IPS-NIHi7 (cell line): Measurements from ENCODE around the gene MRPL41.
"Not testable (repeated sequence)": the region's sequence is repeated elsewhere in the genome, so short reads cannot be mapped to it uniquely, and the experiment has no call there.

Experiments used
- DNase-seq: peaks from one replicate; pipeline ENCODE4 v3.0.0; 2012; ENCODE audit warnings: mixed read lengths; ENCODE audit errors: extremely low spot score

Gene MRPL41

DNA sequence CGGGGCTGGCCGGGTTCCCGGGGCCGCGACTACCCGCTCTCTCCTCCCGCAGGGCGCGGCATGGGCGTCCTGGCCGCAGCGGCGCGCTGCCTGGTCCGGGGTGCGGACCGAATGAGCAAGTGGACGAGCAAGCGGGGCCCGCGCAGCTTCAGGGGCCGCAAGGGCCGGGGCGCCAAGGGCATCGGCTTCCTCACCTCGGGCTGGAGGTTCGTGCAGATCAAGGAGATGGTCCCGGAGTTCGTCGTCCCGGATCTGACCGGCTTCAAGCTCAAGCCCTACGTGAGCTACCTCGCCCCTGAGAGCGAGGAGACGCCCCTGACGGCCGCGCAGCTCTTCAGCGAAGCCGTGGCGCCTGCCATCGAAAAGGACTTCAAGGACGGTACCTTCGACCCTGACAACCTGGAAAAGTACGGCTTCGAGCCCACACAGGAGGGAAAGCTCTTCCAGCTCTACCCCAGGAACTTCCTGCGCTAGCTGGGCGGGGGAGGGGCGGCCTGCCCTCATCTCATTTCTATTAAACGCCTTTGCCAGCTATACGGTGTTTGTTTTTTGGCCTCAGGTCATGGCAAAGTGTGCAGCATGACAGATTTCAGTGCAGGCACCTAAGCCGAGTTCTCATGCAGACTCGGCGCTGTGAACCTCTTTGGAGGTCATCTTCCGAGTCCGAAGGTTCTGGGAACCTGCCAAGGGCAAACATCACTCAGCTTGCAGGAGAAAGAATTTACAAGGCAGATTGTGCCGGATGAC lies 516 bp downstream of the MRPL41 start:
- peak; percentile 42 for DNase-seq

DNA sequence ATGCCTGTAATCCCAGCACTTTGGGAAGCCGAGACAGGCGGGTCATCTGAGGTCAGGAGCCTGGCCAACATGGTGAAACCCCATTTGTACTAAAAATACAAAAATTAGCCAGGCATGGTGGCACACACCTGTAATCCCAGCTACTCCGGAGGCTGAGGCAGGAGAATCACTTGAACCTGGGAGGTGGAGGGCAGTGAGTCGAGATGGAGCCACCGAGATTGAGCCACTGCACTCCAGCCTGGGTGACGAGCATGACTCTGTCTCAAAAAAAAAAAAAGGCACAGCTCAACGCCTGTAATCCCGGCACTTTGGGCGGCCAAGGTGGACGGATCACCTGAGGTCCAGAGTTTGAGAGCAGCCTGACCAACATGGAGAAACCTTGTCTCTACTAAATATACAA lies 2.0 kb downstream of the MRPL41 start:
- not testable (repeated sequence) for DNase-seq

DNA sequence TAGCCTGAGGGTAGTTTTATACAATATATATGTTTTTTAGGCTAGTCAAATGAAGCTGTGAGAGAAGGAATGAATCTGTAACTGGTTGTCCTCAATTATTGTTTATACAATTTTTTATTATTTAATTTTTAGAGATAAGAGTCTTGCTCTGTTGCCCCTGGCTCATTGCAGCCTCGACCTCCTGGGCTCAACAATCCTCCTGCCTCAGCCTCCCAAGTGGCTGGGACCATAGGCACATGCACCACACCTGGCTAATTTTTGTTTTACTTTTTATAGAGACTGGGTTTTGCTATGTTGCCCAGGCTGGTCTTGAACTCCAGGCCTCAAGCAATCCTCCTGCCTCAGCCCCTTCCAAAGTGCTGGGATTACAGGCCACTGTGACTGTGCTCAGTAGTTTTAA lies 2.7 kb downstream of the MRPL41 start:
- DNase-seq, result no peak

DNA sequence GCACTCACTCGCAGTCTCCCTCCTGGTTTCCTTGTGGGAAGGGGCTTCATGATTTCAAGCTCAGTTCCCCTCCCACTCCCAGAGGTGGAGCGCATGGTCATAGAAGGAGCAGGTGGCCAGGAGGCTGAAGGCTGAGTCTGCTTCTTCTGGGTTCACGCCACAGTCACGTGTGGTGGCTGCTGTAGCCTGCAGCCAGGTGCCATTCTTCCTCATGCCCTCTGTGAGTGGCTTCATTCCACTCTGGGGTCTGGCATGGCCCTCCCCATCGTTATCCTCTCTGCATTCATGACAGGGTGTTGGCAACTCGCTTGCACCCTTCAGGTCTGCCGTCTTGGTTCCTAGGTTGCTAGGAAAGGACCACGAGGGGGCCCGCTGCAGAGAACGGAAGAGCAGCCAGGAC lies 3.5 kb downstream of the MRPL41 start:
- no peak for DNase-seq

DNA sequence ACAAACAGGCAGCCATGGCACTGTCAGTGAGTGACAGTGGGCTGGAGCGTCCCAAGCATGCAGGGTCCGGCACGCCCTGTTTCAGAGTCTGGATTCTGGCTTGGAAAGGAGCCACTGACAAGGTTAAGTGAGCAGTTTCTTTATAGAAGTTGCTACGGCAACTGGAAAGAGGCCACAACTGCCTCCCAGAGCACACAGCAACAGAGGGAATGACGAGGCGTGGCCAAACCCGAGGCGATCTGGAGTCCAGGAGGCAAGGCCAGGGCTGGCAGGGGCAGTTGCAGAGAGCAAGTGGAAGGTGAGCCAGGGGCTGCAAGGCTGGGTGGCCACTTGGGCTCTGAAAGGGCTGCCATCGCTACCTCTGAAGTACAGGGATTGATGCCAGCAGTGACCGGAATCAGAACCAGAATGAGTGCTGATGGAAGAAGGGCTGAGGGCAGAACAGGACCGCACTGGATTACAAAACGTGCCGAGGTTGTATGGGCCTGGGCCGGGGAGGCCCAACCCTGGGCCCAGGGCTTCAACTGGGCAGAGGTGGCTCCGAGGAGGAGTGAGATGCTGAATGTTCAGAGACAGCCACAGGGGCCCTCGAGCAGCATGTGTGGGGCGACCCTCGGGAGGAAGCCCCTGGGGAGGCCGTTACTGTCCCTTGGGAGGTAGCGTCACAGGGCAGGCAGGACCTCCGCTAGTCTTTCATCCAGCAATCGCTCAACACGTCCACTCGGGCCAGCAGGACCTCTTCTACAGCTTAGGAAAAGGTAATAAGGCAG lies 4.6 kb downstream of the MRPL41 start:
- DNase-seq, result no peak

DNA sequence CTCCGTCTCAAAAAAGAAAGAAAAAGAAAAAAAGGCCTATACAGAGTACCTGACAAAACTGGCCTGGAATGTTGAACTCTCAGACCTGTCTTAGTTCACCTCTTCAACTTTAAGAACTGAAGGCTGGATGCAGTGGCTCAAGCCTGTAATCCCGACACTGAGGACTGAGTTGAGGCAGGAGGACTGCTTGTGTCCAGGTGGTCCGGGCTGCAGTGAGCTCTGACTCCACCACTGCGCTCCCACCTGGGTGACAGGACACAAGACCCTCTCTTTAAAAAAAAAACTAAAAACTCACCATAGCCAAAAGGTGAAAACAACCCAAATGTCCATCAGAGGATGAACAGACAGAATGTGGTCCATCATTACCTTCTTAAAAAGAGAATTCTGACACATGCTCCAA lies 6.4 kb downstream of the MRPL41 start:
- DNase-seq, result no peak

DNA sequence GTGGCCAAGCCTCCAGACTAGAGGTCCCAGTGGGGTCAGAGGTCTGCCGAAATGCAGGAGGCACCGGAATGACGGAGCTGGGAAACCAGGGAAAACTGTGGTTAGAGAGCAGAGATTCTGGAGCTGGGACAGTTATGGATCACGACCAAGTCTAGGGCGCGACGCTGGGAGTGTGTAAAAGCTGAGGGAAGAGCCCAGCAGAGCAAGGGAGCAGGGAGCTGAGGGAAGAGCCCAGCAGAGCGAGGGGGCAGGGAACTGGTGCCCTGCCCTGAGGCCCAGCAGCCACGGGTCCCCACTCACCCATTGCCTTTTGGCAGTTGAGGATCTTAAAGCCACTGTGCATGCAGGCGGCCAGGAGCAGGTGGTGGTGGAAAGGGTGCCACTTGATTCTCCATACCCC lies 12.5 kb downstream of the MRPL41 start:
- DNase-seq, result no peak

DNA sequence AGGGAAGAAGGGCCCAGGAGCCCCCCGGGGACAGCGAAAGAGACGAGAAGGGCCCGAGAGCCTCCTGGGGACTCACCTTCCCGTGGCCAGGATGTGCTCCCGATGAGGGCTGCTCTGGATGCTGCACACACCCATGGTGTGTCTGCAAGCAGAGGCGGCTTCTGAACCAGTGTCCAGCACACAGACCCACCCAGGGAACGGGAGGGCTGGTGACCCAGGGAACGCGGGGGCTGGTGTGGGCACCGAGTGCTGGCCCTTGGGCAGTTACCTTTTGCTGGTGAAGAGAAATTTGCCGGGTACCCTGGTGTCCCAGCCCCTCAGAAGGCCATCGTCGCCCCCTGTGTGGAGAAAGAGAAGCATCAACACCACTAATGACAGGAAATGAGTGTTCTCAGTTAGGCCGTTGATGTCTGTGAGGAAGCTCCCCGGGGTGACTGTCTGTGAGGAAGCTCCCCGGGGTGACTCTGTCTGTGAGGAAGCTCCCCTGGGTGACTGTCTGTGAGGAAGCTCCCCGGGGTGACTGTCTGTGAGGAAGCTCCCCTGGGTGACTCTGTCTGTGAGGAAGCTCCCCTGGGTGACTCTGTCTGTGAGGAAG lies 13.2 kb downstream of the MRPL41 start:
- no peak for DNase-seq

DNA sequence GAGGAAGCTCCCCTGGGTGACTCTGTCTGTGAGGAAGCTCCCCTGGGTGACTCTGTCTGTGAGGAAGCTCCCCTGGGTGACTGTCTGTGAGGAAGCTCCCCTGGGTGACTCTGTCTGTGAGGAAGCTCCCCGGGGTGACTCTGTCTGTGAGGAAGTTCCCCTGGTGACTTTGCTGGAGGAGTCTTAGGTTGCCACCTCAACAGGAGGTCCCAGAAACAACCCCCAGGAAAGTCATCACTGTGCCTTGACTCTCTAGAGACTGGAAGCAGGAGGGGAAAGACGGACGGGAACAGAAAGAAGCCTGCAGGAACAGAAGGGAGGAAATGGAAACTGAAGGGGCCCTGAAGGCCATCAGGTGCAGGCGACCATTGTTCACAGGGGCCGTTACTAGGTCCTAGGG lies 16.8 kb downstream of the MRPL41 start:
- not testable (repeated sequence) for DNase-seq

DNA sequence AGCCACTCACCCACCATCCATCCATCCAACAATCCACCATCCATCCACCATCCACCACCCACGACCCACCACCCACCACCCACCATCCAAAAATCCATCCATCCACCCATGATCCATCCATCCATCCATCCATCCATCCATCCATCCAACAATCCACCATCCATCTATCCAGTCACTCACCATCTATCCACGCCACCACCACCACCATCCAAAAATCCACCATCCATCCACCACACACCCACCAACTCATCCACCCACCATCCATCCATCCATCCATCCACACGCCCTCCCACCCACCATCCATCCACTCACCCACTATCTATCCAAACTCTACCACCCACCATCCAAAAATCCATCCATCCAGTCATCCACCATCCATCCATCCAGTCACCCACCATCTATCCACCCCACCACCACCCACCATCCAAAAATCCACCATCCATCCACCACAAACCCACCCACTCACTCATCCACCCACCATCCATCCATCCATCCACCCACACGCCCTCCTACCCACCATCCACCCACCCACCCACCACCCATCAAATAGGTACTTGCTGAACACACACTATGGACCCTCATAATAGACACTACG lies 18.0 kb downstream of the MRPL41 start:
- DNase-seq, result no peak

DNA sequence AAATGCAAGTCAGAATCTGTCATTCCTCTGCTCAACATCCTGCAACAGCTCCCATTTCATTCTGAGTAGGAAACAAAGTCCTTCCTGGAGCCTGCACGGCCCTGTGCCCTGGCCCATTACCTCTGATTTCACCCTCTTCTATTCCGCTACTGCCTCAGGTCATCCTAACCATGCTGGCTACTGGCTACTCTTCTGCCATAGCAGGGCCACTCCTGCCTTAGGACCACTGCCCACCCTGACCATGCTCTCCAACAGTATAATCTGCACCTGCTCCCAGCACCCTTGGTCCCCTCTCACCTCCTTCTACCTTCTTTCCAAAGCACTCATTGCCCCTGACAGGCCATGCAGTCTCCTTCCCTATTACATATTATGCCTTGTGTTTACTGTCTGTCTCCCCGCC lies 18.9 kb downstream of the MRPL41 start:
- DNase-seq, result no peak

DNA sequence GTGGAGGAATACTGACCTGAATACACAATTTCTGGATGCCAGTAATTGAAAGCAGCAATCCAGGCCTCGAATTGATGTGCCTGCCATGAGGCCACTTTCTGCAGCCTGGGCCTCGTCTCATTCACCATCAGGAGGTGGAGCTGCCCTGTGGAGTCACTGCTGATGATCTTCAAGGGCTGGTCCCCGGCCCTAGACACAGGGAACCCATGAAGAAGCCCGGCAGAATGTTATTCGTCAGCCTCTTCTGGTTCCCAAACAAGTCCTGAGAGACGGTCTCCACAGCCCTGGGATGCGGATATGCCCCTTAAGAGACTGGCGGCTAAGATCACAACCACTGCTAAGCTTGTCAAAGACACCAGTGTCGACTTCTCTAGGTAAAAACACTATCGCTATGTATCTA lies 22.5 kb downstream of the MRPL41 start:
- no peak for DNase-seq

DNA sequence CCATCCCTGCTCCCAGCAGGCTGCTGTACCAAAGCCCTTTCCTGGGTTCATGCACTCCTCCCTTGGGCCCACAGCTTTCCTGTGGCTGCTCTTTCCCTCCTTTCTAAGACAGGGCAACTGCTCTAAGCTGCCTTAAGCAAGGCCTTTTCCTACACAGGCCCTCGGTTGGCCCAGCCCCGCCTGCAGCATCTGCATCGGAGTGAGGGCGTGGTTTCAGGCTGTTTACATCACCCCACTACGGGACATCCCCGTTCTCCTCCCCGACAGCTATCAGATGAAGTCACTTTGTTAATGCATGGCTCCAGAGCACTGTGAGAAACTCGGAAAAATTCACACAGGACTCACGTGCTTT lies 23.7 kb downstream of the MRPL41 start:
- DNase-seq, result no peak

DNA sequence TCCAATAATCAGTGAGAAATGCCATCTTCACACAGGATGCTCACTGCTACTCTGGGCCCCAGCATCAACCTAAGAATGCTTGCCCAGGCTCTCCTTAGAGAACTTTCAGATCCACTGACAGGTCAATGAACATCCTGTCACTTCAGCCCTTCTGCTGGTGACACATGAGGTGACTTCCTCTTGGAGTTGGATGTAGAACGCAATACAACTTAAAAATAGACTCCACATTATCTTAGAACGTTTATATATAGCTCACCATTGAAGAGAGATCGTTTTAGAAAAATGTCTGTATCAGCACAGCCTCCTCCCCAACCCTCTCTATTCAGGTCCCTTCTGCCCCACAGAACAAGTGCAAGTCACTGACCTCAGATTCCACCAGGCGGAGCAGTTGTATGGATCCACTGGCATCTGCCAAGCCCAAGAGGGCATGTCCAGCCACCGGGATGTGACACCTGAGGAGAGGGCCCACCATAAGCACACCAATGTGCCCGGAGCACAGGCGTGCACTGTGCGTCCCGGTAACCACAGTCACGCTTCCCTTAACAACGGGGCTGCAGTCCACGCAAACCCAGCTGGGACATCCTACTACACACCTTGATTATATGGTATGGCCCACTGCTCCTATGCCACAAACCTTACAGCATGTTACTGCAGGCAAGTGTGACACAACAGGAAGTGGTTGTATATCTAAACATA lies 24.2 kb downstream of the MRPL41 start:
- DNase-seq, result no peak

DNA sequence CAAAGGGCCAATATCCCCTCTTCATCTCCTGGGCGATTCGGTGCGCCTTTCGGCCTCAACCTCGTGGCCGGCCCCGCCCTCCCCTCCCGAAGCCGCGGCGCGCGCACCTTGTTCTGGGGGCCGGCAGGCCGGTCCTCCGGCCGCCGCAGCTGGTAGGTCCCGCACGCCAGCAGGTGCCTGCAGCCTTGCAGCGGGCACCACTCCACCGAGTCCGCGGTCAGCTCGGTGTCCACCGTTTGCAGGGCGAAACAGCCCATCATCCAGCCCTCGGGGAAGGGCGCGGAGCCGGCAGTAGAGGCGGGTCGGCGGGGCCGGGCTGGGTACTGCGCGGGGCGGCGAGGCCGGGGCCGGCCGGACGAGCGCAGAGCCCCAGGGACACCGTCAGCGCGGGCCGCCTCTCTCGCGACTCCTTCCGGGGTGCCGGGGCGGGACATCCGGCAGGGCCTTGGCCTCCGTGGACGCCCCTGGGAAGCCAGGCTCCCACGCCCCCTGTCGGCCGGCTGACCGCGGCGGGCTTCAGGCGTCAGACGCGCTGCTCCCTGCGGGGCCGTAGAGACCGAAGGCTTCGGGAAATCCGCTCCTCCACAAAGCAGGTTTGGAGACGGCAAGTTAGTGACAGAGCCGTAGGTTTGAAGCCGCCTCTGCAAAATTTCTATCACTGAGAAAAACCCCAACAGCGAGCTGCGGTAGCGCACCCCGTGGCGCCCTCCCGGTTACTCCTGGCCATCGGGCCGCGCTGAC lies 27.0 kb downstream of the MRPL41 start, which contains the start of gene DPH7:
Gene DPH7 (minus strand): TSS at position 408 of the 741 bp plus-strand sequence. CDS start 148 bp downstream, at position 260.
- DNase-seq, result peak; percentile 98

DNA sequence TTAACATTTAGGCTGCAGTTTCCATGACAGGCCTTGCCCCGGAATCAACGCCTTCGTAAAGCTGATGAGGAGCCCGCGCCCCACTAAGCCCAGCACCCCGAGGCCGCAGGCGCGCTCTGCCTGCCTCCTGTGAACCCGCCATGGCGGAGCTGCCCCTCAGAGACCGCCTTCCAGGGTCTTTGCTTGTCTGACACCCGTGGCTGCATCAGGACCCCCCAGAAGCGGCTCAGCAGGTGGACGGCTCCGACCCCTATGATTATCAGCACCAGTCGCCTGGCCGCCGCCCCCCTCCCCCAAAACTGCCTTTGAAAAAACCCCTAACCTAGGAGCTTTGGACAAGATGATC lies 27.6 kb downstream of the MRPL41 start:
- DNase-seq, result no peak

DNA sequence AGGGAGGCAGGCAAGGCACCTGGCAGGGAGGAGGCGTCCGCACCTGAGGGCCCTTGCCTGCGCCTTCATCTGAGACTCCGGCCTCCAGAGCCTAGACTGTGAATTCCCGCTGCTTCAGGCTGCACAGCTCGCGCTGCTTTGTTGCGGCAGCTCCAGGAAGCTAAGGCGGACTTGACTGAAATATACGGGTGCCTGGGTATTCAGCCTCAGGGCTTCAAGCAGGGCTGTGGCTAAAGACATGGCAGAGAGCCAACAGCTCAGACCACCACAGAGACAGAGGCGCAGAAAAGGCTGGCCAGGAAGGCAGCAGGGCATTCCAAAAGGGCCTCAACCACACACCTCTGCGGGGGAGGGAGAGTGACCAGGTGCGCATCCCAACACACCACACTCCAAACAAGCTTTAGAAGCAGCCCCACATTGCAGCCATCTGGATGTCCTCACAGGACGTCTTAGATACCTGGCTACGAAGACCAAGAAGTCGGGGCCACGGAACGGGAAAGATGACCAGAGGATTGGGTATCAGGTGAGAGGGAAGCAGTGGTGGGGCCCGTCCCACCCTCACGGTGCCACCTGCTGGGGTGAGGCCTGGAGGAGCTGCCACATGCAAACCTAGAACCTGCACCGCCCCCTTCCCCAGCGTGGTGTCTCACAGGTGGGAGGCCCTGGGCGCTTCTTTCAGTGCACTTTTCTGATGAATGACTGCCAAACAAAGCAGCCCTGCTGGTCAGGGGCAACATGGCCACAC lies 28.7 kb downstream of the MRPL41 start:
- no peak for DNase-seq

DNA sequence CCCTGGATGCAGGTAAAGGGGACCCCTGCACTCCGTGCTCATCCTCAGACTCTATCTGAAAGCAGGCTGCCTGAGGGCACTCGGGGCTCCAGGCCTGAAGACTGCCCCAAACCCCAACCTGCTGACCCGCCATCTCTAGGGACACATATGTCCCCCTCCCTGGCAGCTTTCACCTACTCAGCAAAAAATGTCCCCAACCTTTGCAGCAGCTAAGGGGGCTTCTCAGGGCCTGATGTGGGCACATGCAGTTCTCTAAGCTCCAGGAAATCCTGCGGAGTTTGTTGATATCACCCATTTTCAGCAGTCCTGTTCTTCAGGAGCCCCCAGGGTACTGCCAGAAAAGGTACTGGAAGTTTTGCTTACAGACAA lies 29.3 kb downstream of the MRPL41 start:
- DNase-seq, result no peak

DNA sequence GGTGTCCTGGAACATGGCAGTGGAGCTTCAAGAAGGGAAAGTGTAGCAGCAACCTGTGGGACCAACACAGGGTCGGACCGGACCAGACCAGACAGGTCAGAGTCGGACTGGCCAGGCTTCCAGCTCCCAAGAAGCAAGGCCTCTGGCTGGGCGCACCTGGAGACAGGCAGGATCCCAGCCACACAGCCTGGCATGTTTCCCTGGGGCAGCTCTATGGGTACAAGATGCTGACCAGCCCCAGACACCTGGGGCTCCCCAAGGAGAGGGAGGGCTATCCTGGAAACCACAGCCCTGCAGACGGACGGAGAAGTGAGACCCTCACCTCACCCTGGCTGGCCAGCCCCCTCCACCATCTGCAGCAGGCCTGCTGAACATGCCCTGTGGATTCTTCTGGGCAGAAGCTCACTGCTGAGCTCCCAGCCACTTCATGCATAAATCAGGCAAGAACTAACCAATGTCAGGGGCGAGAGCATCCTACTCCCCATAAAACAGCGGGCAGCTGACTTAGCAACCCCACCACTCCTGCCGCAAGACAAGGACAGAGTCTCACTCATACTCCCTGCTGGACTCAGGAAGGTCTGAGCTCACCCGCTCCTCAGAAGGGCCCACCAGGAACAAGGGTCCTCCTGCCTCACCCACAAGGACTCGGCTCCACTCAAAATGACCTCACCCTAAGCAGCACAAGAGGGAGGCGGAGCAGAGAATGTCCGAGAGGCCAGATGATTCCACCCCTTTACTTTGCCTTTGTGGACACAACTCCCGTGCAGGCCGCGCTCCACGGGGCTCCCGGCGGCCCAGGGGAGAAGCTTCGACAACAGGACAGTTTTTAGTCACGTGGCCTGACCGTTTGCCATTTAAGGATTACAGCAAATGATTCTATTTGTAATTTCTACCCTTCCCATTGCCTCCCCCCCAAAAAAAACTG lies 29.9 kb downstream of the MRPL41 start:
- DNase-seq, result no peak
